ENCODE results near the gene HSPA4.

Gene HSPA4

GRCh38 chr5:133155326-133155969, 103.6 kb downstream of the HSPA4 start:
- no peak for TF ChIP-seq CTCF (IDR thresholded peaks at IDR 0.05; ENCODE audit: low read length, missing control alignments)
- no peak for DNase-seq (ENCODE audit: low read depth)
- no peak overlapping the region for H3K4me3 ChIP-seq (replicated peaks; ENCODE audit: low read depth, low read length)

Measured in fibroblast of pulmonary artery (primary cell).